HTR-8/SVneo (cell line): ENCODE measurements around the gene PTGER4.
"Not testable (repeated sequence)": the region's sequence is repeated elsewhere in the genome, so short reads cannot be mapped to it uniquely, and the experiment has no call there.

Source experiments
- DNase-seq: peaks from one replicate; pipeline ENCODE4 v3.0.0; 2011; ENCODE audit warnings: low spot score, mixed read lengths; ENCODE audit not compliant: insufficient read length
- FAIRE-seq: peaks from 2 replicates; lab custom pipeline; 2011; peaks lifted over from hg19 to GRCh38; lab: Jason Lieb, UNC

The PTGER4 gene

DNA sequence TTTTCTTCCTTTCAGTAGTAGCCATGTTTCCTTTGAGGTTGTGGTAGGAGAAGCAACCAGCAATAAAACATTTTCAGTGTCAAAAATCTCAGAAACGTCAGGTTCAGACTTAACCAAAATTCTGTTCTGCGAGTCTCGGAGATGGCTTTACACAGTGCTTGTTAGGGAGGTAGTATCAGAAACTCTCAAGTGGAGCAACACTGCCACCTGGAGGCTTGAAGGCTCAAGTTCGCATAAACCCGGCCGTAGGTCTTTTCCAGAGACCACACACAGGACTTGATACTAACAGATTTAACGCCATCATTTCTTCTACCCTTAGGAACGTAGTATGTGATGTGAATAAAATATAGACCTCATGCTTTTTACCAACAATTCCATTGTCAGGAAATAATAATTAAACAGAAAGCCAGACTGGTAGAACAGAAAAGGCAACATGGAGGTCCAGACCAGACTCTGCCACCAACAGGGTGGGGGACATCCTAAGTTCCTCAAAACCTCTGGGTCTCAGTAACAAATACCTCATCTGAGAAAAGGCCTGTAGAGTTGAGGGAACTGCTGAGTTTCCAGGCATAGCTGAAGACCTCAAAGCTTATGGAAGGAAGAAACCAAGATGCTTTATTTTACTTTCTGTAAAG lies 8.5 kb downstream of the PTGER4 start:
- DNase-seq = peak; percentile 86
- peak; percentile 92 for FAIRE-seq

DNA sequence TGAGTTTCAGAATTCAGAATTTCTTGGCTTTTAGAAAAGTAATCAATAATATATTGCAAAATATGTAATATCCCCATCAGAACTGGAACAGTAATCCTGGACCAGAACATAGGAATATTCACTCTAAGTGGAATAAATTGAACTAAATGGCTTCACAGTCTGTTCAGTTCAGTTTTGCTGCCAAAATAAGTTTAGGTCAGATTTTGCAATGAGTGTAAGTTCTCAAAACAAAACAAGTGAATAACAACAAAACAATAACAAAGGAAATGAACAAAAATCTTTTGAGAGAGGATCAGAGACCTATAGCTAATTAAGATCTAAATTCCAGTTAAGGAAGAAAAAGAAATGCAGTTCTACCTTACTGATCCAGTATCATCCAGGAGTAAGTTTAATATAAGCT lies 9.3 kb downstream of the PTGER4 start:
- FAIRE-seq (no peak), DNase-seq (no peak)

DNA sequence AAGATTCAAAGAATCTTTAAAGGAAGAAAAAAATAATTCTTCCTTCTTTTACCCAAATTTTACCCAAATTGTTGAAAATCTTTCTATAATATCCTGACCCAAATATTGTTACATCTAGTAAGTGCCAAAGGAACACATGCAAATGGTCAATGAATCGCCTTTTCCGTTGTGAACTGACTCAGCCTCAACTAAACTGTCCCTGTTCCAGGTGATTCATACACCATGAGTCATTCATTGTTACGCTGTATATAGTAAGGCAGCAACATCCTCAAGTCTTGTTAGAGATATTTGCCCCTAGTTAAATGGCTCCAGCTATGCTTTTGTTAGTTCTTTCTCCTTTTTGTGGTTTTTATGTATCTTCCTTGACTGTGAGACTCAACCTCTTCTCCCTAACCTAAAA lies 9.7 kb downstream of the PTGER4 start:
- DNase-seq = peak; percentile 88
- FAIRE-seq = peak; percentile 99

DNA sequence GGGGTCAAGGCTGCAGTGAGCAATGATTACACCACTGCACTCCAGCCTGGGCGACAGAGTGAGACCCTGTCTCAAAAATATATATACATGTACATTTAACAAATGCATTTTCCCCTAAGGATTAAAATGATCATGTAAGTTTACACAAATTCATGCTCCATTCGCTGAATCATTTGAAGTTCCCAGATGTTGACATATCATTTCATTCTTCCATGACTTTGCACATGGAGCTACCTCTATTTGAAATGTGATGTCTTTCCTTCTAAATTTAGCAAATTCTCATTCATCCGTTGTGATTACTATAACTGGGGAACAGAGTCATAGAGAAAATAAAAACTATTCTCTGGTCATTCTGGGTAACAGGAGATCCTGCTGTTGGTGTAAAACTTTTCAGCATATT lies 10.6 kb downstream of the PTGER4 start:
- DNase-seq (no peak), FAIRE-seq (no peak)

DNA sequence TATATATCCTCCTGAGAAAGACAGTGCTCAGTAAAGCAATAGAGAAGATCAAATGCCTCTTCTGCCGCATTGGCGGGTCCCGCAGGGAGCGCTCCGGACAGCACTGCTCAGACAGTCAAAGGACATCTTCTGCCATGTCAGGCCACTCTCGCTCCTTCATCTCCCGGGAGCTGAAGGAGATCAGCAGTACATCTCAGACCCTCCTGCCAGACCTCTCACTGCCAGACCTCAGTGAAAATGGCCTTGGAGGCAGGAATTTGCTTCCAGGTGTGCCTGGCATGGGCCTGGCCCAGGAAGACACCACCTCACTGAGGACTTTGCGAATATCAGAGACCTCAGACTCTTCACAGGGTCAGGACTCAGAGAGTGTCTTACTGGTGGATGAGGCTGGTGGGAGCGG lies 12.2 kb downstream of the PTGER4 start:
- FAIRE-seq = no peak
- DNase-seq = no peak

DNA sequence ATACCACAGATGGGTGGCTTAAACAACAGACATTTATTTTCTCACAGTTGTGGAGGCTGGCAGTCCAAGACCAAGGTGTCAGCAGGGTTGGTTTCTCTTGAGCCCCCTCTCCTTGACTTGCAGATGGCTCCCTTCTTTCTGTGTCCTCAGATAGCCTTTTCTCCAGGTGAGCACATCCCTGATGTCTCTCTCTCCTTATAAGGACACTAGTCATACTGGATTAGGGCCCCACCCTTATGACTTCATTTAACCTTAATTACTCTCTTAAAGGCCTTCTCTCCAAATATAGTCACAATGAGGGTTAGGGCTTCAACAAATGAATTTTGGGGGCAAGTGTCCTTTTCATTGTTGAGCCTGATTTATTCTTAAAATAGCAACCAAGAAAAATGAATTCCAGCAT lies 14.7 kb downstream of the PTGER4 start:
- DNase-seq = no peak
- FAIRE-seq = no peak

DNA sequence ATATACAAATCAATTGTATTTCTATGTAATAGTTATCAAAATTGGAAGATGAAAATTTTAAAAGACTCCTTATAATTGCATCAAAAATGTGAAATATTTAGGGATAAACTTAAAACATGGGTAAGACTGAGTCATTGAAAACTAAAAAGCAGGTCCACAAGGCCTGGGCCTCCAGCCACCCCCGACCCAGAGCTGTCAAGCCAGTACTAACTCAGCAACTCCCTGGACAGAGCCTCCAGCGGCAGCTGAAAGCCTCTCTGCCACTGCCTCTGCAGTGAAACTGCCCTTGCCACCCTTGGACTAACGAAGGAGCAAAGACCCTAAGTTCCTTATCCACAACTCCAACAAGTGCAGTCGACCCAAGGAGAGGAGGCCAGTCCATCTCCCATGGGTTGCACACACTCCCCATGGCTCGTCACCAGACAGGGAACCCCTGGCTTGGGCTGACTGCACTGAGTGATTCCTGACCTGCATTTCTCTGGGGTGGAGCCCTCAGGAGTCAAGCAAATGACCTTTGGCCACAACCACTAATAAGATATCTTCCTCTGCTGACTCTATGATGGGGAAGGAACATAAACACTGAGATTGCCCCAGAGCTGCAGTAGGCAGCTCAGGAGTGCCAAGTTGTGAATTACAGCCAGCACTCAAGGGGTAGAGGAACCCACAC lies 20.5 kb downstream of the PTGER4 start:
- FAIRE-seq = peak; percentile 51
- DNase-seq = no peak

DNA sequence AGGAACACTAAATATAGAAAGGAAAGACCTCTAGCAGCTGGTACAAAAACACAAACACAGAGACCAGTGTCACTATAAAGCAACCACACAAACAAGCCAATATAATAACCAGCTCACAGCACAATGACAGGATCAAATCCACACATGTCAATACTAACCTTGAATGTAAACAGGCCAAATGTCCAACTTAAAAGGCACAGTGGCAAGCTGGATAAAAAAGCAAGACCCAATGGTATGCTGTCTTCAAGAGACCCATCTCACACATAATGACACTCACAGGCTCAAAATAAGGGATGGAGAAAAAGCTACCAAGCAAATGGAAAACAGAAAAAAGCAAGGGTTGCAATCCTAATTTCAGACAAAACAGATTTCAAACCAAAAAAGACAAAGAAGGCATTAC lies 22.3 kb downstream of the PTGER4 start:
- FAIRE-seq = peak; percentile 76
- not testable (repeated sequence) for DNase-seq

DNA sequence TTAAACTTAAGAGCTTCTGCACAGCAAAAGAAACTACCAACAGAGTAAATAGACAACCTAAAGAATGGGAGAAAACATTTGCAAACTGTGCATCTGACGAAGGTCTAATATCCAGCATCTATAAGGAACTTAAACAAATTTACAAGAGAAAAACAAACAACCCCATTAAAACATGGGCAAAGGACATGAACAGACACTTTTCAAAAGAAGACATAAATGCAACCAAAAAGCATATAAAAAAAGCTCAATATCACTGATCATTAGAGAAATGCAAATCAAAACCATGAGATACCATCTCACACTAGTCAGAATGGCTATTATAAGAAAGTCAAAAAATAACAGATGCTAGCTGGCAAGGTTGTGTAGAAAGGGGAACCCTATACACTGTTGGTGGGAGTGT lies 25.8 kb downstream of the PTGER4 start:
- not testable (repeated sequence) for DNase-seq, FAIRE-seq

DNA sequence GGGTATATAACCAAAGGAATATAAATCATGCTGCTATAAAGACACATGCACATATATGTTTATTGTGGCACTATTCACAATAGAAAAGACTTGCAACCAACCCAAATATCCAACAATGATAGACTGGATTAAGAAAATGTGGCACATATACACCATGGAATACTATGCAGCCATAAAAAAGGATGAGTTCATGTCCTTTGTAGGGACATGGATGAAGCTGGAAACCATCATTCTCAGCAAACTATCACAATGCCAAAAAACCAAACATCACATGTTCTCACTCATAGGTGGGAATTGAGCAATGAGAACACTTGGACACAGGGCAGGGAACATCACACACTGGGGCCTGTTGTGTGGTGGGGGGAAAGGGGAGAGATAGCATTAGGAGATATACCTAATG lies 30.9 kb downstream of the PTGER4 start:
- not testable (repeated sequence) for DNase-seq, FAIRE-seq

DNA sequence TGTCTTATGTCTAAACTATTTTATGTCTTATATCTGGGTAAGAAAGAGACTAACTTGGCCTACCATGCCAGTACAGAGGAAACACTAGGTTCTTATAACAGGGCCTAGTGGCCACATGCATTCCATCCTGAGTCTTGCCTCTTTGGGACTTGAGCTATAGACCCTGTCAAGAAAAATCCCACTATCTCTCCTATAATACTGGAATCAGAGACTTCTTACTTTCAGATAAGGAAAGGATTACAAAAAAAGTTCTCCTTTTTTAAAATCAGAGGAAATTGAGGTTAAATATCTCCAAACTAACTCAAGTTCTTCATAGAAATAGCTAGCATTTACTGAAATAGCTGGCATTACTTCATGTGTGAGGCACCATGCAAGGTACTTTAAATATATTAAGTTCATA lies 34.3 kb downstream of the PTGER4 start:
- FAIRE-seq = no peak
- DNase-seq = no peak

DNA sequence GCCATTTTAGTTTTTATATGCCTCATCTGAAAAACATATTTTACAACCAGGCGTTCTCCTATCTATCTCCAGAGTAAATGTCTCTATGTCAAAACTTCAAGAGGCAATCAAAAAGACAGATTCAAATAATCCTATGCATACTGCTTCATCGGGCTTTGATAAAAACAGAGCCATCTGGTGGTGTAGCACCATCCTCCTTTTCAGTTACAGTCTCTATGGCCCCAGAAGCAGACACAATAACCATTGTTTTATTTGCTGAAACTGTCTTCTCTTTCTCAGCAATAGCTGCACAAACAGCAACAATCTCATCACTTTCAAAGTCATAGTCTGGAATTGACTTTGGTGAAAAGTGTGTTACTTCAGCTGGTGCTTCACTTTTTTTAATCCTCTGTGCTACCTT lies 36.3 kb downstream of the PTGER4 start:
- no peak for DNase-seq
- FAIRE-seq = peak; percentile 79

DNA sequence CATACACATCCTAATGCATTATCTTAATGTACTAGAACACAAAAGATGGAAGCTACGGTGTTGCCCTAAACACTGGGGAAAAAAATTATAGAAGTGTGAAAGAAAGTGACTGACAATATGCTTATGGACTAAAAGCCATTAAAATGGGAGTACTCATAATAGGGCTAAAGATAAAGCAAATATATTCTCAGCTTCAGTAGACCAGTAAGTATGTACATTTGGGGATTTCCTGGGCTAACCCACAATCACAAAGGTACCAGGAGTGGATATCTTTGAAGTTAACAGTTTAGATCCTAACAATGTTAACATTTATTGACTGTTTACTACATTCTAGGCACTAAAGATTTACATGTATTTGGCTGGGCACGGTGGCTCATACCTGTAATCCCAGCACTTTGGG lies 36.9 kb downstream of the PTGER4 start:
- no peak for DNase-seq
- no peak for FAIRE-seq

DNA sequence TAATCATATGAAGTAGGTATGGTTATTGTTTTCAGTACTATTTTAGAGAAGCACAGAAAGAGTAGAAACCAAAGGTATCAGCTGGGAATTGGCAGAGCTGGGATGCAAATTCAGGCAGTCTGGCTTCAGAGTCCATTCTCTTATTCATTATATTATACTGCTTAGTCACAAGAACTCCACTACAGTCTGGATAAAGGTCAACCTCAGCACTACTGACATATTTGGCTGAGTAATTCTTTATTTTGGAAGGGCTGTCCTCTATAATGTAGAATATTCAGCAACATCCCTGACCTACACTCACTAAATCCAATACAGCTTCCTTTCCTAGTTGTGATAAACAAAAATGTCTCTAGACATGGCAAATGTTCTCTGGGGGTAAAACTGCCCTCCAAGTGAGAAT lies 37.6 kb downstream of the PTGER4 start:
- DNase-seq = no peak
- FAIRE-seq = no peak

DNA sequence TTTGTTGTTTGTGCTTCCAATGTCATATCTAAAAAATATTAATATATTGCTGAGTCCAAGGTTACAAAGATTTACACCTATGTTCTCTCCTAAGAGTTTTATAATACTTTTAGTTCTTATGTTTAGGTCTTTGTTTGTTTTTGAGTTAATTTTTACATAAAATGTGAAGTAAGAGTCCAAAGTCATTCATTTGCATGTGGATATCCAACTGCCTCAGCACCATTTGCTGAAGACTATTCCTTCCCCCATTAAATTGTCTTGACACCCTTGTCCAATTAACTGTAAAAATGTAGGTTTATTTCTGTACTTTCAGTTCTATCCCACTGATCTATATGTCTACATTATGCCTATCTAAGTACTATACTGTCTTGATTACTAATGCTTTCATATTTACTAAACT lies 40.4 kb downstream of the PTGER4 start:
- no peak for DNase-seq
- FAIRE-seq = no peak

DNA sequence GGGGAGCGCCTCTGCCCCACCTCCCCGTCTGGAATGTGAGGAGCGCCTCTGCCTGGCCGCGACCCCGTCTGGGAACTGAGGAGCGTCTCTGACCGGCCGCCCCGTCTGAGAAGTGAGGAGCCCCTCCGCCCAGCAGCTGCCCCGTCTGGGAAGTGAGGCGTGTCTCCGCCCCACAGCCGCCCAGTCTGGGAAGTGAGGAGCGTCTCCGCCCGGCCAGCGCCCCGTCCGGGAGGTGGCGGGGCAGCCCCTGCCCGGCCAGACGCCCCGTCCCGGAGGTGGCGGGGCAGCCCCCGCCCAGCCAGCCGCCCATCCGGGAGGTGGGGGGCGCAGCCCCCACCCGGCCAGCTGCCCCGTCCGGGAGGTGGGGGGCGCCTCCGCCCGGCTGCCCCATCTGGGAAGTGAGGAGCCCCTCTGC lies 42.8 kb downstream of the PTGER4 start:
- DNase-seq, FAIRE-seq: not testable (repeated sequence)

DNA sequence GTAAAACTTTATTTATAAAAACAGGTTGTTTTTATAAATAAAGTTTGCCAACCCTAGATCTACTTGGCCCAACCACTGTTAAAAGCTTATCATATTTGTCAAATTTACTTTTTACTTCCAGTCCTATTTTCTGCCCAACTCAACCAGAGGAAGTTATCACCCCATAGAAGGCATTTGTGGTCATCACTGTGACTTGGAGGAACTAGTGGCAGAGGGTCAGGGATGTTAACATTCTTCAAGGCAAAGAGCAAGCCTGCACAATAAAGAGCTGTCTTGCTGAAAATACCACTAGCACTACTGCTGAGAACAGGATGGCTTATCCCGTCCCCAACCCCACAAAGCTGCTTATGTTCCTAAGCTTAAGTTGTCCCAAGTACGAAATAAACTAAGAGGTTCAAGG lies 53.7 kb downstream of the PTGER4 start:
- no peak for DNase-seq
- FAIRE-seq = peak; percentile 44

DNA sequence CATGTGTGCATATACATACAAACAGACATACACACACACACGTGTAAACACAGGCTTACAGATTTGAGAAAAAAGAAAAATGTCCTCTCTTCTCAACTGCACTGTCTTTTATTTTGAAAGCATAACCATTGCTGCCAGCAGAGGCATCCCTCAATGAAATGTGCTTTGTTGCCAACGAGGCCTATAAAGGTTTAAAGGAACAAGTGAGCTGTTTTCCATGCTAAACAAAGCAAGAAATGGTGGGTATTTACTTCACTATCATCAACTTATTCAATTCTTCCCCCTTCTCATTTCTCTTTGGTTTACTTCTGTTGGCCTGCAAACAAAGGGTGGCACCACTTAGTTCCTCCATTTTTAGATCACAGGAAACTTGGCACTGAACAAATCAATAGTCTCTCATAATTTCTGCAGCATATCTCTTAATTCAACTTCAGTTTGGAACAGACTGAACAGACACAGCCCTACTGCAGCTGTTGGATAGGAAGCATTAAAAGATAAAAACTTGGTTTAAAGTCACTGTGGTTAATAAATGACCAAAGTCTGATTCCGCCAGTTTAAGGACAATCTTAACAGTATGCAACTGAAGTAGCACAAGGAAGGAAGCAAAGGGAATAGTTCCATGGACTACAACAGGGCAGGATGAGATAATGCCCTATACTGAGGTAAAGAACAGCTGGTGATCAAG lies 54.3 kb downstream of the PTGER4 start:
- no peak for FAIRE-seq
- DNase-seq = no peak

DNA sequence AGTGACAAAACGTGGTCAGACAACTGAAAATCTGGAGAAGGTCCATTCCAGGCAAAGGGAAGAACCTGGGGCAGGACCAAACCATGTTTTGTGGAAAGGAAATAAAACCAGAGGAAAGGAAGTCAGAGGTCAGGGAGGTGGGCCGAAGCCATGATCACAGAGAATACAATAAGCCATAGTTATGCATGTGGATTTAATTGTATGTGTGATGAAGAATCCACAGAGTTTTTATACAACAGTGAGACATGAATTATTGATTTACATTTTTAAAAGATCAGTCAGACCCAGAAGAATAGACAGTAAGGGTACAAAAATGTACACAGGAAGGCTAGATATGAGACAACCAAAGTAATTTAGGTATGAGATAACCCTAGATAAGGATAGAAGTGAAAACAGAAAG lies 55.3 kb downstream of the PTGER4 start:
- no peak for FAIRE-seq

DNA sequence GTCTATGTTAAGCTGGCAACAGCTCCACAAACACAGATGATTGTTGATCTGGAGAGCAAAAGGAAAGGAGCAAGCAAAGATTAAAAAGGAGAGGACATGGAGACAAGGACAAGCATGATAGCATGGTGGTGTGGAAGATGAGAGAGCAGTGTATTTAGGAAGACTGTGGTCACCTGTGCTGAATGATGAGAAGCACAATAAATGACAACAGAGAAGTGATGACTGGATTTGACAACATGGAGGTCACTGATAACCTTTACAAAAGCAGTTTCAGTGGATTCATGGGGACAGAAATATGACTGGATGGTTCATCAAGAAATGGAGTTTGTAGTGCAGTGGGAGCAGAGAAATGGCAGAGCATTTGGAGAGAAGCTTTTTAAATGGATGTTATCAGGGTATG lies 55.9 kb downstream of the PTGER4 start:
- DNase-seq = no peak
- peak; percentile 38 for FAIRE-seq

More for the DNA sequence above, 55.3 kb downstream of the PTGER4 start:
- no peak for DNase-seq

DNA sequence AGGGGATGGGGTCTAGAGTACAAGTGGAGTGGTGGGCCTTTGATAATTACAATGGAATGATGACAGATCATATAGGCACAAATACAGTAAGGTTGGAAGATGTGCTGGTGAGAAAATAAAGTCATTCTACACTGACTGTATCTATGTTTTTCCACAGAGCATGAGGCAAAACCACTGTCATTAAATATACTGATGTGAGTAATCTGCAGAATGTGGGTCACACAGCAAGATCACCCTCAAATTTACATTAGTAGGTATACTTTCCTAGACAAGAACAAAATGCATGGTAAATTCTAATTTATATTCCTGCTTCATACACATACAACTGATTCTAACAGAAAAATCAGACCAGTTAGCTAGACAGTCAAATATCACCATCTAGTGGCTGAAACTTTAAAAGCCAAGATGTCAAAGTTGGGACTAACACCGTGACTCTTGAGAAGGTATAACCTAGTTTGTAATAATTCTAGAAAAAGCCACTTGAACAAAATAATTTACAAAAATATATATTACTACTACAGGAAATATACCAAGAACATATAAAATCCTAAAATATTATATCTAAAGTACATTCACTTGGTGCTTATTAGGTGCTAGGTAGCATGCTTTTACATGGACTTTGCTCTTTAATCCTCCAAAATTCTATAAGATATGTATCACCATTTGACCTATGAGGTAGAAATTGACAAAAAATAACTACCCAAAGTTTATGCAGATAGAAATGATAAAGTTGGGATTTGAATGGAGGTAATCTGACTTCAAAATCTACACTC lies 56.6 kb downstream of the PTGER4 start:
- FAIRE-seq (no peak), DNase-seq (peak; percentile 72)
